K562 (cell line): Measurements from ENCODE around the gene FGD6. TPM values are rescaled to one million over a fixed set of nuclear protein-coding genes. Genes with fewer than 3 reads are reported as not detected.
A peak's percentile ranks its signal among the peaks of the same experiment; 100 is the strongest.

ENCODE experiments used
- ATAC-seq: fragments of 200-7000 bp; cut with Tn5 transposase; 3 replicates; pipeline ENCODE4 v1.9.1; 2020; ENCODE audit warnings: moderate library complexity
- BruUV-seq: library from RNA; stranded (reverse); fragments of 400-500 nt; replicated peaks from 2 replicates; lab custom pipeline; 2021; lab: Mats Ljungman, UMichigan
- CTCF ChIA-PET: fragments of 300-600 bp; formaldehyde crosslinking; extraction: SDS; loops from one replicate; lab custom pipeline; 2021; ENCODE audit warnings: low intra/inter-chr PET ratio; lab: Yijun Ruan, JAX
- POLR2A ChIA-PET: fragments of 300-600, 350-650 bp; sonication (Branson Sonifier 250); formaldehyde crosslinking; extraction: SDS; loops from one replicate; lab custom pipeline; 2021; ENCODE audit warnings: antibody characterized with exemption, inconsistent platforms; lab: Yijun Ruan, JAX
- DNase-seq, 4 experiments: peaks; one replicate each; pipeline versions ENCODE4 v3.0.0 to v3.0.0-alpha.2; 2011 to 2018; ENCODE audit warnings: low spot score in 3 of 4, mixed read lengths in 3 of 4; ENCODE audit errors: extremely low read depth in 1 of 4
- FAIRE-seq: peaks from 2 replicates; lab custom pipeline; 2011; peaks lifted over from hg19 to GRCh38; lab: Jason Lieb, UNC
- H2AFZ ChIP-seq: 2 replicates; pipeline ENCODE4 v1.6.0; 2011; ENCODE audit warnings: low read depth, low read length, control low read depth, inconsistent platforms
- H3K27ac ChIP-seq: fragments of 200-600 bp; 3 replicates; pipeline ENCODE4 v1.8.0; 2011; ENCODE audit warnings: low read depth, mild to moderate bottlenecking, control low read depth, inconsistent platforms, low read length, moderate library complexity, mixed read lengths; ENCODE audit errors: extremely low read depth
- H3K27me3 ChIP-seq, 2 experiments: fragments of 300-600 bp in 1 of 2; 2 replicates in 1 of 2; 3 replicates in 1 of 2; pipeline versions ENCODE4 v1.6.0 to v1.8.0; 2011; ENCODE audit warnings: inconsistent platforms in 2 of 2, low read length in 2 of 2, mild to moderate bottlenecking in 1 of 2, mixed read lengths in 1 of 2, moderate library complexity in 1 of 2; ENCODE audit not compliant: control insufficient read depth in 2 of 2, insufficient read depth in 2 of 2
- H3K36me3 ChIP-seq: fragments of 300-600 bp; 3 replicates; pipeline ENCODE4 v1.8.0; 2011; ENCODE audit warnings: mild to moderate bottlenecking, low read length, inconsistent platforms; ENCODE audit not compliant: control insufficient read depth, insufficient read depth
- H3K4me1 ChIP-seq, 2 experiments: fragments of 200-600 bp in 1 of 2; replicated peaks in 1 of 2; 2 replicates in 1 of 2; 3 replicates in 1 of 2; pipeline versions ENCODE4 v1.5.1 to v1.8.0; 2011; ENCODE audit warnings: inconsistent platforms in 2 of 2, low read length in 2 of 2, mild to moderate bottlenecking in 1 of 2, mixed read lengths in 1 of 2, moderate library complexity in 1 of 2; ENCODE audit not compliant: control insufficient read depth in 2 of 2, insufficient read depth in 2 of 2
- H3K4me2 ChIP-seq: 2 replicates; pipeline ENCODE4 v1.6.1; 2011; ENCODE audit warnings: low read length, control low read depth, inconsistent platforms, mixed read lengths; ENCODE audit not compliant: insufficient read depth
- H3K4me3 ChIP-seq: fragments of 200-600 bp; sonication (generic), shearing (Covaris generic); 2 replicates; pipeline ENCODE4 v1.5.1; 2016; ENCODE audit warnings: control low read depth, inconsistent platforms
- H3K79me2 ChIP-seq: fragments of 200-600 bp; 3 replicates; pipeline ENCODE4 v1.8.0; 2011; ENCODE audit warnings: low read length, inconsistent platforms; ENCODE audit not compliant: control insufficient read depth, insufficient read depth
- H3K9ac ChIP-seq, 2 experiments: 2 replicates each; pipeline versions ENCODE4 v1.6.0 to v1.6.1; 2011; ENCODE audit warnings: low read depth in 2 of 2, low read length in 2 of 2, control low read depth in 1 of 2, inconsistent platforms in 1 of 2, mild to moderate bottlenecking in 1 of 2, mixed read lengths in 1 of 2; ENCODE audit not compliant: insufficient read depth in 1 of 2
- H3K9me1 ChIP-seq: one replicate; pipeline ENCODE4 v1.6.0; 2011; ENCODE audit warnings: inconsistent platforms, mild to moderate bottlenecking, low read length, moderate library complexity; ENCODE audit not compliant: control insufficient read depth, insufficient read depth
- H3K9me3 ChIP-seq: replicated peaks from 2 replicates; pipeline ENCODE4 v1.5.1; 2011; ENCODE audit warnings: low read depth, low read length, inconsistent platforms; ENCODE audit not compliant: control insufficient read depth, insufficient read depth
- H4K20me1 ChIP-seq: replicated peaks from 2 replicates; pipeline ENCODE4 v1.6.1; 2011; ENCODE audit warnings: low read length, inconsistent platforms, mixed read lengths; ENCODE audit not compliant: control insufficient read depth, insufficient read depth
- ZNF133 ChIP-seq: fragments of 250-450 bp; sonication (Bioruptor Pico); IDR thresholded peaks from 2 replicates; pipeline ENCODE4 v1.4.0; 2020; ENCODE audit warnings: mild to moderate bottlenecking
- WGBS: fragments of 100-300 bp; shearing (Covaris generic); methylation state at CpG from one replicate; pipeline ENCODE4 v1.1.6; 2016; ENCODE audit warnings: low coverage, mixed read lengths; ENCODE audit not compliant: insufficient coverage; ENCODE audit errors: missing lambda C conversion rate; 5-methylcytosine and 5-hydroxymethylcytosine counted together
- in situ Hi-C: fragments of 300-500 bp; cut with MboI; formaldehyde crosslinking; loops from 4 replicates; pipeline ENCODE4 v1.15.0; 2018; ENCODE audit warnings: inconsistent platforms, mixed read lengths
- intact Hi-C: fragments of 100-400 bp; cut with micrococcal nuclease; formaldehyde crosslinking; loops from 2 replicates; pipeline ENCODE4 v1.14.2; 2022
- polyA plus RNA-seq, 8 experiments: library from polyadenylated mRNA; depleted of rRNA in 4 of 8; stranded (reverse) in 5 of 8; unstranded in 3 of 8; fragments of >200 nt; fragmentation: Nextera tagmentation in 2 of 8; fragmentation: Illumina TruSeq in 1 of 8; extraction: Ambion mirVana in 2 of 8; extraction: Trizol in 1 of 8; gene quantifications; 2 replicates each; pipeline versions ENCODE4 v1.2.1 to v1.2.3, GENCODE V29; 2011 to 2014; ENCODE audit warnings: inconsistent platforms in 1 of 8, missing spikeins in 1 of 8
- total RNA-seq, 7 experiments: library from RNA; depleted of rRNA in 6 of 7; stranded (reverse); fragments of >200 nt in 6 of 7; fragmentation: Illumina TruSeq in 2 of 7; extraction: Trizol in 2 of 7; gene quantifications; 2 replicates each; pipeline versions ENCODE4 v1.2.1 to v1.2.3, GENCODE V29; 2011 to 2021; ENCODE audit warnings: low replicate concordance in 1 of 7
- TF ChIP-seq, protein P1 (sequence below): fragments of 200-800 bp; sonication (Bioruptor generic); IDR thresholded peaks from 2 replicates; pipeline ENCODE4 v1.6.1; 2017; ENCODE audit warnings: missing genetic modification characterization, missing compliant biosample characterization

The FGD6 gene
- total and polyA plus RNA-seq, 9 of the 15 experiments (the other 6 are each of a cell fraction or from before 2014, with no cell fraction given), result 1.5 to 11.1 (median 5.8) TPM

GRCh38 chr12:95203487-95204030, 13.7 kb downstream of the FGD6 start:
- no peaks in the 10 kb centered on the region for H3K27me3 ChIP-seq
- ChIA-PET CTCF (no interaction called here), POLR2A (interaction anchor here (1.0 kb wide), 2 partner anchors 9 to 16 kb away, joined by 4 read pairs; no protein-coding TSS in a partner anchor)
- intact Hi-C loops, result loop anchor here (2.0 kb wide), 1 partner anchor 23 kb away; no protein-coding TSS in a partner anchor
- peaks cover 62% of the 10 kb centered on the region for H3K79me2 ChIP-seq
- no TSS peak for BruUV-seq
- no peaks in the 10 kb centered on the region for H3K9me3 ChIP-seq
- H3K4me2 ChIP-seq, result peak overlapping the region; percentile 84
- H3K4me3 ChIP-seq, result 0 out of 2 replicates have a peak overlapping the region, but pooled peaks have one; percentile 33
- no peaks in the 10 kb centered on the region; the same call in 2 of the 3 replicates for H3K36me3 ChIP-seq
- peak overlapping the region in 1 of 2 experiments; percentile 81; a peak in 2 of 4 replicates for H3K9ac ChIP-seq
- in situ Hi-C loops, result no loop called here
- ATAC-seq (no peak), DNase-seq (no peak), FAIRE-seq (no peak)
- H3K27ac ChIP-seq, result peak overlapping the region; percentile 94
- peaks cover 29 to 55% of the 10 kb centered on the region in 2 experiments for H3K4me1 ChIP-seq
- no peak for TF ChIP-seq ZNF133
- TF ChIP-seq, protein P1, sequence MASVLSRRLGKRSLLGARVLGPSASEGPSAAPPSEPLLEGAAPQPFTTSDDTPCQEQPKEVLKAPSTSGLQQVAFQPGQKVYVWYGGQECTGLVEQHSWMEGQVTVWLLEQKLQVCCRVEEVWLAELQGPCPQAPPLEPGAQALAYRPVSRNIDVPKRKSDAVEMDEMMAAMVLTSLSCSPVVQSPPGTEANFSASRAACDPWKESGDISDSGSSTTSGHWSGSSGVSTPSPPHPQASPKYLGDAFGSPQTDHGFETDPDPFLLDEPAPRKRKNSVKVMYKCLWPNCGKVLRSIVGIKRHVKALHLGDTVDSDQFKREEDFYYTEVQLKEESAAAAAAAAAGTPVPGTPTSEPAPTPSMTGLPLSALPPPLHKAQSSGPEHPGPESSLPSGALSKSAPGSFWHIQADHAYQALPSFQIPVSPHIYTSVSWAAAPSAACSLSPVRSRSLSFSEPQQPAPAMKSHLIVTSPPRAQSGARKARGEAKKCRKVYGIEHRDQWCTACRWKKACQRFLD (CRISPR knock-in tag), result peak; percentile 44; the same call in 1 of the 2 replicates
- H4K20me1 ChIP-seq, result no peaks in the 10 kb centered on the region
- no peaks in the 10 kb centered on the region for H3K9me1 ChIP-seq
- WGBS, result 27% methylated on average over 1 of the region's 1 CpG
- H2AFZ ChIP-seq, result peak overlapping the region; percentile 84
